A172 (cell line): Measurements from ENCODE around the gene MAU2. TPM values are rescaled to one million over a fixed set of nuclear protein-coding genes. Genes with fewer than 3 reads are reported as not detected.

ENCODE experiments used
- DNase-seq: peaks from one replicate; pipeline ENCODE4 v3.0.0-alpha.2; 2015; ENCODE audit warnings: low spot score
- total RNA-seq: library from RNA; depleted of rRNA; stranded (reverse); fragments of >200 nt; shearing (Covaris generic); gene quantifications from 2 replicates; pipeline ENCODE4 v1.2.3, GENCODE V29; 2014

The MAU2 gene
- total RNA-seq, 1 experiment from 2014 or later, result 24.0 TPM

DNA sequence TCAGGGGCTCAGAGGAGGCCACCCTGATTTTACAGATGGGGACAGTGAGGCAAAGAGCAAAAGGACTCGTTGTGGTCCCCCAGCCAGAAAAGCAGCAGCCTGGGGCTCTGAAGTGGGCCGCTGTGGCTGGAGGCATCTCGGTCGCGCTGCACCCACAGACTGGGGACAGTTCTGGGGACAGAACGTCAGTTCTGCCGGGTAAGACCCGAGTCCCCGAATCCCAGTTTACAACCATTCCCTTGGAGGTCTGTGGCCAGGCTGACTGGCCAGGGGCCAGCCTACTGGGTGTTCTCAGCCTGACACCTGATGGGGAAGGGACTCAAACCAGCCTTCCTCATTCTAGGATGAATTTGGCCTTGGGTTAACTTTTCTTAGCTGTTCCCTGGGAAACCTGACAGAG lies 14.4 kb upstream of the MAU2 start:
- no peak for DNase-seq

DNA sequence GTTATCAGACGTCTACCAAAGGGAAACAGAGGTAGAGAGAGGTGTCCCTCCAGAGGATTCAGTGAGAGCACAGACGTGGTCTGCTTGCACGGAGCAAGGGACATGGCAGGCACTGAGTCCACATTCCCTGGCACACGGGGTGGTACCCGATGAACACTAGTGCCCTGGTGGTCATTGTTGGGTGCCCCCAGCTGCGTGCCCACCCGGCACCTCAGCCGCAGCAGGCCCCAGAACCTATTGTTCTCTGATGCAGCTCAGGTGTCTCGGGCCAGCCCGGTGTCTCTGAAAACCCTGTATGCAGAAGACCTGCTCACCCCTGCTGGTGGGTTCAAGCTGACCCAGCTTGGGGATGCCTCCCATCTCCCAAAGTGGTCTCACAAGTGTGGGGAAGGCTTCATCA lies 12.3 kb upstream of the MAU2 start:
- no peak for DNase-seq

DNA sequence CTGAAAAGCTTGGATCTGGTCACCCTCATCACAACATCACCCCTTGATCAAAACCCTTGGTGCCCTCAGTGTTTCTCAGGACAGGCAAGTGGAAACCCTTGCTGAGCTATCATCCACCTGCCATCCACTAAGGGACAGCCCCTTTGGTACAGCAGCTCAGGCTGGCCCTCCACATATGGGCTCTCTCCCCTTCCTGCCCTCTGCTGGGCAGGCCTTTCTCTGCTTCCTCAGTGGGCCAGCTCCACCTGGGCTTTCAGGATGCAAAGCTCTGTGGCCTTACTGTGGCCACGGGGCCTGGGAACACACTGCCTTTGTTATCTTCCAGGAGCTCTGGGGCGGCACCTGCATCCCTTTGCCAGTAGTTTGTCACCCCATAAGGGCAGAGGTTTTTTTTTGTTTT lies 5.2 kb upstream of the MAU2 start:
- no peak for DNase-seq

DNA sequence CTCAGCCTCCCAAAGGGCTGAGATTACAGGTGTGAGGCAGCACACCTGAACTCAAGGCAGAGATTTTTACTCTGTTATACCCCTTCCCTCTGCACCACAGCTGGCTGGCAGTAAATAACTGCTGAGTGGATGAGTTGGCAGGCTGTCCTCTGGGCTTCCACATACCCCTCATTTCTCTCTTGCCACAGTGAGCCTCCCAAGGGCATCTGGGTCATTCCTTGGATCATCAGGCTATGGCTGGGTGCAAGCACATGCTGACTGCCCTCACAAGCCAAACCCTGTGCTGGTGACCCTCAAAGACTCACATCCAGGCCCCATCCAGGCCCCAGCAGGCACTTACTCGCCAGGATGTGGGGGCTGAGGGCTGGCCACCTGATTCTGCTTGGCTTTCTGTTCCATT lies 4.5 kb upstream of the MAU2 start:
- DNase-seq, result no peak

DNA sequence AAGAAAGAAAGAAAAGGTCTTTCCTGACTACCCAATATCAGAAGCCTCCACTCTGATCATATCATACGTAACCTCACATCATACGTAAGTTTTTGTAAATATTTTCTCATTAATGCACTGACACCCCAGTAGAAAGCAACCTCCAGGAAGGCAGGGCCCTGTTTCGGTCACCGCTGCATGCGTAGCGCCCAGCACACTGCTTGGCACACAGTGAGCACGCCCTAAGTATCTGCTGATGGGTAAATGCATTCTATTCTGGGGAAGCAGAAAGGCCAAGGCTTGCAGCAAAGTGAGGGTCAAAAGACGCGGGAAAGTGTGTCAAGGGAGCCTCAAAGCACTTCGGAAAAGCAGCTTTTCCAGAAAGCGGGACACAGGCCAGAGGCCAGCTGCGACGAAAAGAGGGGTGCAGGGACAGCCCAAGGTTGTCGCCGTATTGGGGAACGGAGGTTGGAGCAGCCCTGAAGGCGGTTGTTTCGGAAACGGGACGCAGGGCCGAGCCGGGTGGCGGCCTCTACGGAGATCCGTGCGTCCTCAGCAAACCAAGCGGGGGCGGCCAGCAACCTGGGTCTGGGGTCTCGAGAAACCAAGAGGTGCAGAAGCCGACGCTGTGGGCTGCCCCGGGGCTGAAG lies 783 bp upstream of the MAU2 start:
- DNase-seq, result no peak

DNA sequence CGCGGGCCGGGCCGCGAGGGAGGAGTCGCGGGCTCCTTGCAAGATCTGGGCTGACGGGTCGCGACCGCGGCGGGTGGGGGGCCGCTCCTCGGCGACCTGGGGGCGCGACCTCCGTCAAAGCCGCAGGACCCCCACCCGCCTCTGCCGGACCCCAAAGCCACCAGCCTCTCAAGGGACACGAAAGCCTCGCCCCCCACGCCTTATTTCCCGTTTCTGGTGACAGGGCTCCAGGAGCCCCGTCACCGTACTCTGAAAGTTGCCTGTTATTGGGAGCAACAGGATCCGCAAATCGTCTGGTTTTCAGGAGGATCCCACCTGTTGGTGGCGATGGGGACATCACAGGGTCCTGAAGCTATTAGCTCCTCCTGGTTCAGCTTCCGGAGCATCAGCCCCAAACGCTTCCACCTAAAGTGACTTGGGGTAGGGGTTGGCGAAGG lies 530 bp downstream of the MAU2 start:
- DNase-seq, result peak; percentile 19

DNA sequence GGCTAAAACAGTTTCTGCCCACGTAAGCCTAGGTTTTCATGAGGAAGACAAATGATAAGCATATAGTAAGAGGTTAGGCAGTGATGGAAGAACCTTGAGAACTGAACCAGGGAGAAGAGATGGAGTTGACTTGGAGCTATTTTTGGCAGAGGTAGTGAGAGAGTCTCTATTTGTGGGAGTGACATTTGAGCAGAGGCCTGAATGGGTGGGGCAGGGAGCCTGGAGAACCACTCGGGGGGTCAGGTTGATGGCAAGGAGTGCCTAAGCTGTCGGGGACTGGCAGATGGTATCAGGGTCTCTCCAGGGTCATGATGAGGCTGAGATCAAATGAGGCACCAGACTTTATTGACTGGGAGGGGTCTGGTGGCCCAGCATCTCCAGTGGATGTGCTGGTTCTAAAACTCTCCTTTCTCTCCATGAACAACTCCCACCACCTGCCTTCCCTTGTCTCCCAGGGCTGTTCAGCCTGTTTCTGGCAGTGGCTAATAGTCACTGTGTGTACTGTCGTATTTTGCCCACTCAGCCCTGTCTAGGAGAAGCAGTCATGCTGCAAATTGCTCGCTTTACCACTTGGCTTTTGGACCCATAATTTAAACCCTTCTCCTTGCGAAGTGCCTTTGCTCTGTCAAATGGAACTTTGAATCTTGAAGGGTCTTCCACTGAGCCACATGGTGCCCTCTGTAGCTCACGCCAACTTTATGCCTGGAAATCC lies 3.6 kb downstream of the MAU2 start:
- DNase-seq, result no peak

DNA sequence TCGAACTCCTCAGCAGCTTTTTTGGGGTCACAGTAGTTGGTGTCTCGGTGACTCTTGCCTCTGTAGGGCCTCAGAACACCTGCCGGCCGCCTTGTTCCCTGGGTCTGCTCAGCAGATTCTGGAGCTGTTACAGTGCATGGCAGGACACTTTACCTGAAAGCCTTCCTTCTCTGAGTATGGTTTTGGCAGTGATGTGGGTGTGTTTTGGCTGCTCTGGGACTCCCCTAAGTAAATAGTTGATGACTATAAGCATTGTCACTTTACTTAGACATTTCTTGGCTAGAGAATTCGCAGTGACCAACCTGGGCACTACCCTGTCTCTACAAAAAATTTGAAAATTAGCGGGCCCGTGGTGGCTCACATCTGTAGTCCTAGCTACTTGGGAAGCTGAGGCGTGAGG lies 7.0 kb downstream of the MAU2 start:
- DNase-seq, result no peak

DNA sequence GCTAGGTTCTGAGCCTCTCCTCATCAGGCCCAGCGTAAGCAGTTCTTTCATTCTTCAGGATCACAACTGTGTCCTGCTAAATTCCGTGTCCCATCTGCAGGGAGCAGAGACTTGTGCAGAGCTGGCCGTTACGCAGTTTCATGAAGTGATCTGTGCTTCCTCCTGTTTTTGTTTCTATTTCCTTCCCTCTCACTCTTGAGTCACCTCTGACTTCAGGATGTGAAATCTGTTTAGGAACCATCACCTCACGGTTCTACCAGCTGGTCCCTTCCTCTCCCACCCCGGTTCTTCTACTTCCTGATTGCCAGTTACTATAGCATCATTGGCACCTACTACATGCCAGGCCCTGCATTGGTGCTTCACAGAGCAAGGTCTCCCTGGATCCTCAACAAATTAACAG lies 8.5 kb downstream of the MAU2 start:
- DNase-seq, result no peak

DNA sequence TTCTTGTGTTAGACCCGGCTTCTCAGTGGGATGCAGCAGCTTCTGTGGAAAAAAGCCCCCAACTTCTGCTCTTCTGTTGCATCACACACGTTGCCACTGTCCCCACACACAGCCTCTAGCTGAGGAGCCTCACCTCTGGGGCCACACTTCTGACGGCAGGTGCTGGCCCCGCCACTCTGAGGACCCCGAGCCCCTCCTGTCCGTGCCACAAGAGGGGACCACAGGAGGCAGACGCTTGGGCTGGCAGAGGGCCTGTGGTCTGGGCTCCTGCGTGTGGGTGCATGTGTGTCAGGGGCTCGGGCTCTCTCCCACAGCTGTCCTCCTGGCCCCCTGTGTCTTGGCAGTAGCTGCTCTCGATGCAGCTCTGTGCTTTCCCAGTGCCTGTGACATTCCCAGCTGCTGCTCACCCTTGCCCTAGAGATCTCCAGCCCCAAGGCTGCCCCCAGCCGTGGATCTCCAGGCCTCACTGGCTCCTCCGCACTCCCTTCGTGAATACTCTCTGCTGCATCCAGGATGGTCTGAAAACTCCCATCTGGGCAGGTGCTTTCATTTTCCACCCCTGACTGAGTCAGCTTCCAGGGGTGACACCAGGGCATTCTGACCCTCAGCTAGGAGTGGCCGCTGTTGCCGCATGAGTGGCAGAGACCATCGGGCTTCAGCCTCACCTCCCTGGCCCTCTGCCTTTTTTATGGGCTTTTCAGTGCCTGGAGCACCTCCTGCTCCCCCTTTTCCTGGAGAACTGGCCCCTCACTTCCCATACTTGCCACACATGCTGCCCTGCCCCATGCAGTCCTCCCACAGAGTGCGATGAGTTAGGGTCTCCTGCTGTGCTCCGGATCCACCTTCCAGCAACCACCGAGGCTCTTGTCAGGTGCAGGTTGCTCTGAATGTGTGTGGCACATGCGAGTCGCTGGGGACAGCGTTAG lies 13.7 kb downstream of the MAU2 start:
- no peak for DNase-seq

DNA sequence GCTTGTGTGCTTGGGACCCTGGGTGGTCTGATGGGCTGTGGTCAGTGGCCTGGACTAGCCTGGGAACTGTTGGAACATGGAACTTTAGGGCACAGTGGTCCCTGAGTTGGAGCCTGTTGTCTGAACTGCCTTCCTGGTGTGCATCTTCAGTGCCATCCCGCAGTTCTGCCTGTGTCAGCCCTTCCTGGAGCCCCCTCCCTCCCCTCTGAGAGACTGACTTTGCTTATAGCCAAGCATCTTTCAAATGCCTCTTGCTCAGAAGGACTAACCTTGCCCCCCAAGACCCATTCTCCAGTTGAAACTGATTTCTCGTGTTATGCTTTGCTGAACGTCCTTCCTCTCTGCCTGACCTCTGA lies 14.3 kb downstream of the MAU2 start:
- no peak for DNase-seq

DNA sequence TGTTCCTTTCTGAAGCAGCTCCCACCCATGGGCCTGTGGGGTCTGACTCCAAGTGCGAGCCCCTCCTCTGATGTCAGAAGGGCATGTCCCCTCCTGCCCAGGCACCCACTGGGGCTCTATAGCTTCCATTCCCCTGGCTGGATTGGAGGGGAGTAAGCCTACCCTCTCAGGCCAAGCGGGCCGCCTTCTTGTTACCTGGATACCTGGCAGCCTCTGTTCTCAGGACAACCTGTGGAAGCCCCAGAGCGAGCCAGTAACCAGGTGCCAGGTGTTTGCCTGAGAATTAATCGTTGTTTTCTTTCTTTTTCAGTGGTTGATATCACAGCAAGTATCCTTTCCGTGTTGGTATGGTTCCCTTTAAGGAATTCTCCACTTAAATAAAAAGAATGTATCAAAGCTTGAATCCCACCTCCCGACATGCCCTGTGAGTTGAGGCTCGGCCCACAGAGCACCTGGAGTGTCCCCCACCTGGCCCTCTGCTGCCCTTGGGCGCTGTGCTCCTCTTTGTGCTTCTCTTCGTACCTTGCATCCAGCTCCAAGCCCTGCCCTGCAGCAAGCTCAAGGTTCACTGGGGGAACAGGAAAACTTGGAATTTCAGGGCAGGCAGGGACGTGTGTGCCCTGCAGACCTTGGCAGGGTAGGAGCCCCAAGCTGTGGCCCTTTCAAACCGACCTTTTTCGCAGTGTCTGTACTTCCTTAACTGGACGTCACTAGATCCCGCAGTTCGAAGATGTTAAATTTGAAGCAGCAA lies 15.0 kb downstream of the MAU2 start:
- no peak for DNase-seq

DNA sequence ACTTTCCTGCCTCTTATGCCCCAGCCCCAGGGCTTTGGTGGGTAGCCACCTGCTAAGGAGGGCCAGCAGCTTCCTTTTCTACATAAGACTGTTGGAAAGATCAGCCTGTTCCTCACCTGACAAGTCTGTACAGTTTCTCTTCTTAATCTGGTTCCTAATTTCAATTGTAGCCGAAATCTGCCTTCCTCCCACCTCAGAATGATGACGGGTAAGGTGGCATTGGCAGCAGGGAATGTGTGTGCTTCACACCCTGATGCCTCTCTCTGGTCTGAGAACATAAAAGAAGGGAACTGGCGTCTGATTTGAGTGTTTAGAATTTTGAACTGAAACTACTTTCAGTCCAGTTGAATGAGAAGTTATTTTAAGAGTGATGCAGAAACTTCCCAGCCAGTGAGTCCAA lies 16.0 kb downstream of the MAU2 start:
- no peak for DNase-seq

DNA sequence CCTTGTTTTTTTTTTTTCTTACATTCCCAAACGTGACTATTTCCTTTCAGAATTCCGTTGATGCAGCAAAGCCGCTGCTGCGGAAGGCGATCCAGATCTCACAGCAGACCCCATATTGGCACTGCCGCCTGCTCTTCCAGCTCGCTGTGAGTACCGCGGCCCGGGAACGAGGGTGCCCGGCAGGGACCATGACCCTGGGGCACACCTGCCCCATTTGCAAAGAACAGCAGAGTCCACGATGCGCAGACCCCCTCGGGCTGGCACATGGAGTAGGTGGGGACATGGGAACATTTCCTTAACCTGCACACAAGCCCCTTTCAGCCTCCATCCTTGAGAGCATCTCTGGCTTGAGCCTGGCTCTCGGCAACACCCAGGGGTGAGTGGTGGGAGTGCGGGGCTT lies 16.5 kb downstream of the MAU2 start:
- no peak for DNase-seq

DNA sequence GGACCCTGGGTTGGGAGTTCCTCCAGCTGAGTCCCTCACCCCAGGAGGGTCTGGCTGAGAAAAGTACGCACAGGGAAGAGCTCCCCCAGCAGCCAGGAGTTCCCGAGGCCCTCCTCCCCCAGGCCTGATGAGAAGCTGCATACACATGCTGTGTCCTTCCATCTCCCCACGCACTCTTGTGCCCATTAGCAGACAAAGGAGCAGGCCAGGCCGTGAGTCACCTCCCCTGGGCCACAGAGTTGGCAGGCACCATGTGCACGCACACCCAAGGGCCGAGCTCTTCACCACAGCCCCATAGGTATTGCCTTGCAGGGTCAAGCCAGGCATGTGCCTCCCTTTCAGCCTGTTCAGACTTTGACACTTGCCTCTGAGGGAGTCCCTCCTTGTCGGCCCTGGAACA lies 17.5 kb downstream of the MAU2 start:
- DNase-seq, result peak; percentile 55

DNA sequence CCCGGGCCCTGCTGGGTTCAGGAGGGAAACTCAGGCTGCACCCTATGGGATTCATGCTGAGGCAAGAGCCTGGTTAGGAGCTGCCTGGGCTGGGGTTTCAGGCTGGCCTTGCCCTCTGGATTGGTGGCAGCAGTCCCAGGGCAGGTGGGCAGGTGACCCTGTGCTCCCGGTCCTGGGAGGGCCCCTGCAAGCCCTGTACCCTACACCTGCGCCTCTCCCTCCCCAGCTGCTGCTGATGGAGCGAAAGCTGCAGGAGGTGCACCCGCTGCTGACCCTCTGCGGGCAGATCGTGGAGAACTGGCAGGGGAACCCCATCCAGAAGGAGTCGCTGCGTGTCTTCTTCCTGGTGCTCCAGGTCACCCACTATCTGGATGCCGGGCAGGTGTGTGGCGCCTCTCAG lies 20.4 kb downstream of the MAU2 start:
- DNase-seq, result no peak

DNA sequence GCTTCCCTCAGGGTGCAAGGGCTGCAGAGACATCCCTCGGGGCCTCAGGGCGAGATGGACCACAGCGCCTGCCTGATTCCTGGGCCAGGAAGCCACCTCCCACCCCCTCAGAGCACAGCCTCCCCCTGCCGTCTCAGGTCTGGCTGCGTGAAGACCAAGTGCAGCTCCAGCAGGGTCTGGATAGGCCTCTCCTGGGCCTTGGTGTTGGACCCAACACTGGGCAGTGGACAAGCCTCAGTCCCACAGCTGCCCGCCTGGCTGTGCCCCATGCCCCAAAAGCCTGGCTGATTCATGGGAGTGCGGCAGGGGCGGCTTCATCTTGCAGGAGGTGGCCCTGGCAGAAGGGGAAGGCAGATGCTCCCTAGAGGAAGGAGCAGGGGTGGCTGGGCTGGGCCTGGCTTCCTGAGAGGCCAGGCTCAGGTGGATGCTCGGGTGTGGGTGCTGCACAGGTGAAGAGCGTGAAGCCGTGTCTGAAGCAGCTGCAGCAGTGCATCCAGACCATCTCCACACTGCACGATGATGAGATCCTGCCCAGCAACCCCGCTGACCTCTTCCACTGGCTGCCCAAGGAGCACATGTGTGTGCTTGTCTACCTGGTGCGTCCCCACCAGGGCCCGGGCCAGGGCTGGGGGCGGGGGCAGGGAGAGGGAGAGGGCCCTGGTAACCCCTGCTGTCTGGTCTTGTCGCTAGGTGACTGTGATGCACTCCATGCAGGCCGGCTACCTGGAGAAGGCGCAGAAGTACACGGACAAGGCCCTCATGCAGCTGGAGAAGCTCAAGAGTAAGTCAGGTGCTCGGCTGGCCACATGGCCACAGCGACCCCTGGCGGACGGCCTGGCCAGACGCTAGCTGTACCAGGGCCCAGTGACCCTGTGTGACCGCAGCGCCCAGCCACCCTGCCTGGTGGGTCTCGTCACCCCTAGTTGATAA lies 21.7 kb downstream of the MAU2 start:
- DNase-seq, result peak; percentile 22

DNA sequence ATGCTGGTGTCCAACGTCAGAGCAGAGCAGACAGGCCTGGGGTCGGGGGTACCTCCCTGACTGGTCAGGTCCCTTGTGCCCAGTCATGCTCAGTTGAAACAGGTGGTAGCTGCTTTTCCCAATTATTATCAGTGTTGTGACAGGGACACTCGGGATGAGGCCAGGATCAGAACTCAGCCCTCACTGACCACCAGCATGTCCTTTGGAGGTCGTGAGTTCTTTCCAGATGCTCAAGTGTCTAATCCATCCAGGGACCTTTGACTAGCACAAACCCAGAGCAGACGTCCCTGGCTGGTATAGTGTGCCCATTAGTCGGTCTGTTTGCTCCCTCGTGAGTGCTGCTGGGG lies 22.4 kb downstream of the MAU2 start:
- DNase-seq, result no peak

DNA sequence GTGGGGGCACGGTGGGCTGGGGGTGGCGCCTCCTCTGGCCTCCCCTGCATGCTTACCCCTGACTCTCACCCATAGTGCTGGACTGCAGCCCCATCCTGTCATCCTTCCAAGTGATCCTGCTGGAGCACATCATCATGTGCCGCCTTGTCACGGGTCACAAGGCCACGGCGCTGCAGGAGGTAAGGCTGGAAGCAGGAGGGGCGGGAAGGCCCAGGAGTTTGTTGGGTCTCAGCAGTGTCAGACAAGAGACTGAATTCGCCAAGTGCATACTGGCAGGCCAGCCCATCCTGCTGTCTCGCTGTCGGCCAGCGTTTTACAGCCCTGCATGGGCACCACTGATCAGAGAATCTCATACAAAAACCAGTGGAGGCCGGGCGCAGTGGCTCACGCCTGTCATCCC lies 23.1 kb downstream of the MAU2 start:
- no peak for DNase-seq

DNA sequence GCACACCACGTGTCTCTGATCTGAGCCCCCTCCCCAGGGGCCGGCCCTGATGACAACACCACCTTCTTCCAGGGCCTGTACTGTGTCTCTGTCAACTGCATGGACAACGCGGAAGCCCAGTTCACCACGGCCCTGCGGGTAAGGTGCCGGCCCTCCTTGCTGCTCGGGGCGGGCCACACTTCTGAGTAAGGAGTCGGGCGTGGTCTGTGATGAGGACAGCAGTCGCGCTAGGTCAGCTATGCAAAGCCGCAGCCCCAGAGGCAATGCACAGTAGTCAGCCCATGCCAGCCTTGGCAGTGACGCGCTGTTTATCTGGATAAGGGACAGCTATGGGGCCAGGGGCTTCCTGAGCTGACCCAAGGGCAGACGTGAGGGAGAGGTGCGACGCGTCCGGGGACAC lies 24.6 kb downstream of the MAU2 start:
- DNase-seq, result no peak

DNA sequence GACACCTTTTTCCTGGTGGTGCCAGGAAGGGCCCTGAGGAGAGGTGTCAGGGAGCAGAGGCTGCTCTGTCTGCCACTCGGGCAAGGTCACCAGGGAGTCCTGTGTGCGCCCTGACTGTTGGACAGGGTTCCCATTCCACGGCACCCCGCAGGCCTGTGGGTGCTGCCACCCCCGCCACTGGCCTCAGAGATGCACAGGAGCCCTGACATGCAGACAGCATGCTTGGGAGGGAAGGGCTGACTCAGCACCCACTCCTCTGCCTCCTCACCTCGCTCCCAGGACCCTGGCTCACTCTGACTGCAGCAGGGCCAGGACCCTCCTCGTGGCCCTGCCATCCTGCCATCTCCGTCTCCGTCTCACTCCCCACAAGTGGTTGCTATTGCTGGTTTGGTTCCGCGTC lies 25.3 kb downstream of the MAU2 start:
- DNase-seq, result no peak
